HepG2 (cell line): ENCODE measurements around the gene ZBED5. TPM values are rescaled to one million over a fixed set of nuclear protein-coding genes. Genes with fewer than 3 reads are reported as not detected.

Experiments used
- BRD4 ChIP-seq: sonication (generic); formaldehyde crosslinking; IDR thresholded peaks from 2 replicates; pipeline ENCODE4 v1.4.0; 2020; ENCODE audit warnings: missing genetic modification reagents
- DMAP1 ChIP-seq: IDR thresholded peaks from 2 replicates; pipeline ENCODE4 v1.6.1; 2016
- FOXM1 ChIP-seq: sonication (generic); formaldehyde crosslinking; IDR thresholded peaks from 2 replicates; pipeline ENCODE4 v1.5.0; 2020; ENCODE audit warnings: missing genetic modification reagents
- GLI4 ChIP-seq: sonication (generic); formaldehyde crosslinking; IDR thresholded peaks from 2 replicates; pipeline ENCODE4 v1.5.1; 2020; ENCODE audit warnings: missing genetic modification reagents, mild to moderate bottlenecking, moderate library complexity, borderline replicate concordance
- MEF2D ChIP-seq: sonication (generic); formaldehyde crosslinking; IDR thresholded peaks from 2 replicates; pipeline ENCODE4 v1.5.1; 2020; ENCODE audit warnings: mild to moderate bottlenecking, missing genetic modification reagents
- MYNN ChIP-seq: sonication (generic); formaldehyde crosslinking; IDR thresholded peaks from 2 replicates; pipeline ENCODE4 v1.4.0; 2020; ENCODE audit warnings: mild to moderate bottlenecking, low read depth, missing genetic modification reagents
- NFKBIZ ChIP-seq: IDR thresholded peaks from 2 replicates; pipeline ENCODE4 v1.6.1; 2018; ENCODE audit warnings: missing genetic modification reagents, missing compliant biosample characterization
- NFYC ChIP-seq: IDR thresholded peaks from 2 replicates; pipeline ENCODE4 v1.6.1; 2016; ENCODE audit warnings: missing genetic modification reagents, missing compliant biosample characterization
- PAXIP1 ChIP-seq: sonication (generic); formaldehyde crosslinking; conservative IDR thresholded peaks from 2 replicates; pipeline ENCODE4 v1.4.0; 2020; ENCODE audit warnings: mild to moderate bottlenecking, missing genetic modification reagents, moderate library complexity
- SP140L ChIP-seq: sonication (generic); formaldehyde crosslinking; IDR thresholded peaks from 2 replicates; pipeline ENCODE4 v1.4.0; 2020; ENCODE audit warnings: missing genetic modification reagents, borderline replicate concordance
- SP4 ChIP-seq: sonication (generic); formaldehyde crosslinking; IDR thresholded peaks from 2 replicates; pipeline ENCODE4 v1.8.1; 2023; ENCODE audit warnings: mild to moderate bottlenecking, missing genetic modification reagents
- WIZ ChIP-seq: sonication (generic); formaldehyde crosslinking; IDR thresholded peaks from 2 replicates; pipeline ENCODE4 v1.5.1; 2020; ENCODE audit warnings: mild to moderate bottlenecking, missing genetic modification reagents
- ZBTB1 ChIP-seq: sonication (generic); formaldehyde crosslinking; IDR thresholded peaks from 2 replicates; pipeline ENCODE4 v1.4.0; 2020; ENCODE audit warnings: missing genetic modification reagents, borderline replicate concordance
- ZNF121 ChIP-seq: sonication (generic); formaldehyde crosslinking; IDR thresholded peaks from 2 replicates; pipeline ENCODE4 v1.5.0; 2020; ENCODE audit warnings: mild to moderate bottlenecking, missing genetic modification reagents
- ZNF292 ChIP-seq: sonication (generic); formaldehyde crosslinking; IDR thresholded peaks from 2 replicates; pipeline ENCODE4 v1.8.1; 2022; ENCODE audit warnings: mild to moderate bottlenecking, low read depth, missing genetic modification reagents, borderline replicate concordance
- ZNF326 ChIP-seq: sonication (generic); formaldehyde crosslinking; IDR thresholded peaks from 2 replicates; pipeline ENCODE4 v1.4.0; 2020; ENCODE audit warnings: missing genetic modification reagents, borderline replicate concordance
- ZNF484 ChIP-seq: sonication (generic); formaldehyde crosslinking; IDR thresholded peaks from 2 replicates; pipeline ENCODE4 v1.5.1; 2020; ENCODE audit warnings: mild to moderate bottlenecking, low read depth, missing genetic modification reagents, borderline replicate concordance
- ZNF781 ChIP-seq: sonication (generic); formaldehyde crosslinking; IDR thresholded peaks from 2 replicates; pipeline ENCODE4 v1.5.1; 2020; ENCODE audit warnings: borderline replicate concordance, mild to moderate bottlenecking, missing genetic modification reagents; ENCODE audit errors: not compliant biosample characterization
- ZNF790 ChIP-seq: sonication (generic); formaldehyde crosslinking; IDR thresholded peaks from 2 replicates; pipeline ENCODE4 v1.8.0; 2022; ENCODE audit warnings: missing genetic modification reagents, mild to moderate bottlenecking, borderline replicate concordance
- polyA plus RNA-seq, 8 experiments: library from polyadenylated mRNA; depleted of rRNA in 3 of 8; stranded (reverse) in 7 of 8; unstranded in 1 of 8; fragments of >200 nt; fragmentation: Illumina TruSeq in 4 of 8; extraction: Trizol in 4 of 8; gene quantifications; 2 replicates each; pipeline versions ENCODE4 v1.2.1 to v1.2.3, GENCODE V29; 2011 to 2016; ENCODE audit warnings: low read depth in 4 of 8, missing spikeins in 1 of 8, mixed read lengths in 1 of 8; ENCODE audit not compliant: insufficient read depth in 1 of 8
- total RNA-seq, 5 experiments: library from RNA; depleted of rRNA; stranded (reverse); fragments of >200 nt; fragmentation: Illumina TruSeq; extraction: Trizol; gene quantifications; 2 replicates each; pipeline ENCODE4 v1.2.3, GENCODE V29; 2016; ENCODE audit warnings: low read depth in 1 of 5
- TF ChIP-seq, protein P1 (sequence below): sonication (generic); formaldehyde crosslinking; IDR thresholded peaks from 2 replicates; pipeline ENCODE4 v1.4.0; 2020; ENCODE audit warnings: missing genetic modification reagents, borderline replicate concordance
- TF ChIP-seq, protein P2 (sequence below): sonication (generic); formaldehyde crosslinking; IDR thresholded peaks from 2 replicates; pipeline ENCODE4 v1.5.0; 2020; ENCODE audit warnings: missing genetic modification reagents

Gene ZBED5
- total and polyA plus RNA-seq, 2 of the 13 experiments (the other 11 are each of a cell fraction or from before 2014, with no cell fraction given) = 18.2 to 38.6 TPM

GRCh38 chr11:10808553-10809372, 49.1 kb downstream of the ZBED5 start, which contains the start of gene EIF4G2 (continued):
- TF ChIP-seq BRD4 (CRISPR knock-in tag) (peak; percentile 54), ZNF292 (CRISPR knock-in tag) (peak; percentile 29; the same call in 1 of the 2 replicates), NFKBIZ (CRISPR knock-in tag) (peak; percentile 55; the same call in 1 of the 2 replicates), ZBTB1 (no peak), PAXIP1 (peak; percentile 39), MYNN (CRISPR knock-in tag) (no peak; the same call in none of the 2 replicates), ZNF790 (CRISPR knock-in tag) (0 out of 2 replicates have a peak, but pooled peaks have one; percentile 62), NFYC (peak; percentile 88), SP140L (CRISPR knock-in tag) (no peak), GLI4 (CRISPR knock-in tag) (no peak), ZNF326 (no peak), FOXM1 (CRISPR knock-in tag) (no peak), SP4 (CRISPR knock-in tag) (peak; percentile 29), MEF2D (CRISPR knock-in tag) (peak; percentile 41; the same call in 1 of the 2 replicates), DMAP1 (CRISPR knock-in tag) (peak; percentile 96), ZNF484 (no peak), WIZ (CRISPR knock-in tag) (peak; percentile 34; the same call in 1 of the 2 replicates), ZNF781 (CRISPR knock-in tag) (peak; percentile 63), ZNF121 (CRISPR knock-in tag) (no peak)
- TF ChIP-seq, protein P1, sequence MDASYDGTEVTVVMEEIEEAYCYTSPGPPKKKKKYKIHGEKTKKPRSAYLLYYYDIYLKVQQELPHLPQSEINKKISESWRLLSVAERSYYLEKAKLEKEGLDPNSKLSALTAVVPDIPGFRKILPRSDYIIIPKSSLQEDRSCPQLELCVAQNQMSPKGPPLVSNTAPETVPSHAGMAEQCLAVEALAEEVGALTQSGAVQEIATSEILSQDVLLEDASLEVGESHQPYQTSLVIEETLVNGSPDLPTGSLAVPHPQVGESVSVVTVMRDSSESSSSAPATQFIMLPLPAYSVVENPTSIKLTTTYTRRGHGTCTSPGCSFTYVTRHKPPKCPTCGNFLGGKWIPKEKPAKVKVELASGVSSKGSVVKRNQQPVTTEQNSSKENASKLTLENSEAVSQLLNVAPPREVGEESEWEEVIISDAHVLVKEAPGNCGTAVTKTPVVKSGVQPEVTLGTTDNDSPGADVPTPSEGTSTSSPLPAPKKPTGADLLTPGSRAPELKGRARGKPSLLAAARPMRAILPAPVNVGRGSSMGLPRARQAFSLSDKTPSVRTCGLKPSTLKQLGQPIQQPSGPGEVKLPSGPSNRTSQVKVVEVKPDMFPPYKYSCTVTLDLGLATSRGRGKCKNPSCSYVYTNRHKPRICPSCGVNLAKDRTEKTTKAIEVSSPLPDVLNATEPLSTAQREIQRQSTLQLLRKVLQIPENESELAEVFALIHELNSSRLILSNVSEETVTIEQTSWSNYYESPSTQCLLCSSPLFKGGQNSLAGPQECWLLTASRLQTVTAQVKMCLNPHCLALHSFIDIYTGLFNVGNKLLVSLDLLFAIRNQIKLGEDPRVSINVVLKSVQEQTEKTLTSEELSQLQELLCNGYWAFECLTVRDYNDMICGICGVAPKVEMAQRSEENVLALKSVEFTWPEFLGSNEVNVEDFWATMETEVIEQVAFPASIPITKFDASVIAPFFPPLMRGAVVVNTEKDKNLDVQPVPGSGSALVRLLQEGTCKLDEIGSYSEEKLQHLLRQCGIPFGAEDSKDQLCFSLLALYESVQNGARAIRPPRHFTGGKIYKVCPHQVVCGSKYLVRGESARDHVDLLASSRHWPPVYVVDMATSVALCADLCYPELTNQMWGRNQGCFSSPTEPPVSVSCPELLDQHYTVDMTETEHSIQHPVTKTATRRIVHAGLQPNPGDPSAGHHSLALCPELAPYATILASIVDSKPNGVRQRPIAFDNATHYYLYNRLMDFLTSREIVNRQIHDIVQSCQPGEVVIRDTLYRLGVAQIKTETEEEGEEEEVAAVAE (CRISPR knock-in tag) = peak; percentile 80; the same call in 1 of the 2 replicates
- TF ChIP-seq, protein P2, sequence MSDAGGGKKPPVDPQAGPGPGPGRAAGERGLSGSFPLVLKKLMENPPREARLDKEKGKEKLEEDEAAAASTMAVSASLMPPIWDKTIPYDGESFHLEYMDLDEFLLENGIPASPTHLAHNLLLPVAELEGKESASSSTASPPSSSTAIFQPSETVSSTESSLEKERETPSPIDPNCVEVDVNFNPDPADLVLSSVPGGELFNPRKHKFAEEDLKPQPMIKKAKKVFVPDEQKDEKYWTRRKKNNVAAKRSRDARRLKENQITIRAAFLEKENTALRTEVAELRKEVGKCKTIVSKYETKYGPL = peak; percentile 38
